Nephron (organoid): ENCODE results near the gene ANO4.
"Not testable (repeated sequence)": the region's sequence is repeated elsewhere in the genome, so short reads cannot be mapped to it uniquely, and the experiment has no call there.

Experiments used
- H3K27ac Mint-ChIP-seq, 3 experiments: 2 replicates each; pipeline ENCODE4 v1.8.0; 2020; ENCODE audit warnings: mixed read lengths in 3 of 3, mild to moderate bottlenecking in 2 of 3, moderate library complexity in 1 of 3
- H3K27me3 Mint-ChIP-seq: 2 replicates; pipeline ENCODE4 v1.8.0; 2021; ENCODE audit warnings: low read depth, mild to moderate bottlenecking, moderate library complexity, mixed read lengths
- H3K36me3 Mint-ChIP-seq: 2 replicates; pipeline ENCODE4 v1.8.0; 2020; ENCODE audit warnings: low read depth, mixed read lengths
- H3K4me1 Mint-ChIP-seq: 2 replicates; pipeline ENCODE4 v1.8.0; 2020; ENCODE audit warnings: mixed read lengths
- H3K4me3 Mint-ChIP-seq, 3 experiments: 2 replicates each; pipeline ENCODE4 v1.8.0; 2020; ENCODE audit warnings: mild to moderate bottlenecking in 3 of 3, mixed read lengths in 3 of 3, moderate library complexity in 2 of 3
- H3K9me3 Mint-ChIP-seq: 2 replicates; pipeline ENCODE4 v1.8.0; 2020; ENCODE audit warnings: mixed read lengths
- CTCF ChIP-seq, 3 experiments: fragments of 200-600 bp; sonication (generic); IDR thresholded peaks; one replicate each; pipeline ENCODE4 v1.5.0; 2021; ENCODE audit warnings: antibody characterized with exemption in 3 of 3; ENCODE audit not compliant: unreplicated experiment in 3 of 3

Gene ANO4

GRCh38 chr12:100980856-100981255, 186.3 kb downstream of the ANO4 start:
- H3K27ac Mint-ChIP-seq, result peak overlapping the region in 1 of 3 experiments; percentile 25
- H3K9me3 Mint-ChIP-seq, result peaks cover 2% of the 10 kb centered on the region
- H3K27me3 Mint-ChIP-seq, result no peaks in the 10 kb centered on the region
- no peaks in the 10 kb centered on the region for H3K36me3 Mint-ChIP-seq
- H3K4me3 Mint-ChIP-seq, result no peak overlapping the region
- peaks cover 15% of the 10 kb centered on the region for H3K4me1 Mint-ChIP-seq
- TF ChIP-seq CTCF (IDR thresholded peaks at IDR 0.05; ENCODE audit: unreplicated experiment in 3 of 3), result no peak

- H3K9me3 Mint-ChIP-seq, result peaks cover under 1% of the 10 kb centered on the region
- peaks cover 31% of the 10 kb centered on the region for H3K4me1 Mint-ChIP-seq
- H3K36me3 Mint-ChIP-seq, result no peaks in the 10 kb centered on the region
- H3K27me3 Mint-ChIP-seq, result no peaks in the 10 kb centered on the region
- H3K4me3 Mint-ChIP-seq, result no peak overlapping the region
- H3K27ac Mint-ChIP-seq, result no peak overlapping the region
- TF ChIP-seq CTCF (IDR thresholded peaks at IDR 0.05; ENCODE audit: unreplicated experiment in 3 of 3), result no peak
Measured at GRCh38 chr12:100982511-100983183, 188.1 kb downstream of the ANO4 start.

GRCh38 chr12:100984796-100985195, 190.2 kb downstream of the ANO4 start:
- Mint-ChIP-seq H3K4me3 (no peak overlapping the region), H3K36me3 (no peaks in the 10 kb centered on the region), H3K27ac (peak overlapping the region in 2 of 3 experiments; percentile 47 to 74), H3K4me1 (peaks cover 37% of the 10 kb centered on the region), H3K27me3 (no peaks in the 10 kb centered on the region), H3K9me3 (peaks cover 2% of the 10 kb centered on the region)
- no peak for TF ChIP-seq CTCF (IDR thresholded peaks at IDR 0.05; ENCODE audit: unreplicated experiment in 3 of 3)

GRCh38 chr12:100986595-100987547, 192.3 kb downstream of the ANO4 start:
- peaks cover 3% of the 10 kb centered on the region for H3K9me3 Mint-ChIP-seq
- H3K4me1 Mint-ChIP-seq, result peaks cover 32% of the 10 kb centered on the region
- no peaks in the 10 kb centered on the region for H3K36me3 Mint-ChIP-seq
- H3K4me3 Mint-ChIP-seq, result peak overlapping the region in 2 of 3 experiments; percentile 14 to 29
- peak overlapping the region; percentile 52 to 92 (median 78) for H3K27ac Mint-ChIP-seq
- TF ChIP-seq CTCF (IDR thresholded peaks at IDR 0.05; ENCODE audit: unreplicated experiment in 3 of 3), result no peak
- no peaks in the 10 kb centered on the region for H3K27me3 Mint-ChIP-seq

GRCh38 chr12:100987552-100988521, 193.3 kb downstream of the ANO4 start:
- peak in 2 of 3 experiments; percentile 11 to 40 for TF ChIP-seq CTCF (IDR thresholded peaks at IDR 0.05; ENCODE audit: unreplicated experiment in 3 of 3)
- Mint-ChIP-seq H3K4me1 (peaks cover 32% of the 10 kb centered on the region), H3K9me3 (peaks cover 3% of the 10 kb centered on the region), H3K27me3 (no peaks in the 10 kb centered on the region), H3K27ac (peak overlapping the region; percentile 52 to 92 (median 78)), H3K36me3 (no peaks in the 10 kb centered on the region), H3K4me3 (peak overlapping the region in 1 of 3 experiments; percentile 14)

GRCh38 chr12:100989509-100989908, 194.9 kb downstream of the ANO4 start:
- not testable (repeated sequence) for H3K9me3 Mint-ChIP-seq, H3K27ac Mint-ChIP-seq, H3K4me3 Mint-ChIP-seq, H3K36me3 Mint-ChIP-seq, H3K27me3 Mint-ChIP-seq
- H3K4me1 Mint-ChIP-seq, result peaks cover 27% of the 10 kb centered on the region
